Panc1 (cell line): ENCODE measurements around the gene DNAH9. TPM values are rescaled to one million over a fixed set of nuclear protein-coding genes. Genes with fewer than 3 reads are reported as not detected.

Source experiments
- ATAC-seq: fragments of 200-7000 bp; cut with Tn5 transposase; 2 replicates; pipeline ENCODE4 v1.9.1; 2020; ENCODE audit warnings: mild to moderate bottlenecking, moderate library complexity
- BruUV-seq: library from RNA; stranded (reverse); fragments of 400-500 nt; replicated peaks from 2 replicates; lab custom pipeline; 2021; lab: Mats Ljungman, UMichigan
- CTCF ChIA-PET: fragments of 300-600 bp; sonication (Branson Sonifier 250); formaldehyde crosslinking; loops from one replicate; lab custom pipeline; 2022; ENCODE audit warnings: antibody characterized with exemption; lab: Charles Lee
- POLR2A ChIA-PET: fragments of 300-600 bp; sonication (Branson Sonifier 250); formaldehyde crosslinking; loops from one replicate; lab custom pipeline; 2022; ENCODE audit warnings: antibody characterized with exemption; lab: Charles Lee
- DNase-seq: peaks from one replicate; pipeline ENCODE4 v3.0.0-alpha.2; 2010; ENCODE audit warnings: low read depth, low spot score
- H3K27ac ChIP-seq: 2 replicates; pipeline ENCODE4 v1.5.1; 2011; ENCODE audit warnings: mild to moderate bottlenecking, low read length, inconsistent platforms
- H3K27me3 ChIP-seq: fragments of 200-500 bp; sonication (Bioruptor generic); 2 replicates; pipeline ENCODE4 v1.6.0; 2014; ENCODE audit warnings: low read length, inconsistent platforms; ENCODE audit not compliant: control insufficient read depth, insufficient read depth
- H3K36me3 ChIP-seq: fragments of 200-500 bp; sonication (Bioruptor generic); 2 replicates; pipeline ENCODE4 v1.5.1; 2014; ENCODE audit warnings: inconsistent platforms, mild to moderate bottlenecking, low read length, moderate library complexity; ENCODE audit not compliant: control insufficient read depth, insufficient read depth
- H3K4me1 ChIP-seq: 2 replicates; pipeline ENCODE4 v1.5.1; 2011; ENCODE audit warnings: inconsistent platforms, mild to moderate bottlenecking, low read length, moderate library complexity; ENCODE audit not compliant: control insufficient read depth, insufficient read depth
- H3K4me3 ChIP-seq, 2 experiments: 2 replicates each; pipeline ENCODE4 v1.5.1; 2011 to 2012; ENCODE audit warnings: low read depth in 2 of 2, low read length in 2 of 2, mild to moderate bottlenecking in 2 of 2, inconsistent platforms in 1 of 2, moderate library complexity in 1 of 2
- H3K9me3 ChIP-seq: fragments of 200-500 bp; sonication (Bioruptor generic); 2 replicates; pipeline ENCODE4 v1.5.1; 2014; ENCODE audit warnings: low read depth, mild to moderate bottlenecking, inconsistent platforms, low read length, moderate library complexity; ENCODE audit not compliant: control insufficient read depth, insufficient read depth
- POLR2AphosphoS5 ChIP-seq: IDR thresholded peaks from 2 replicates; pipeline ENCODE4 v1.6.1; 2012; ENCODE audit warnings: mild to moderate bottlenecking, low read depth, low read length, moderate library complexity
- SIN3A ChIP-seq: IDR thresholded peaks from 2 replicates; pipeline ENCODE4 v1.6.1; 2012; ENCODE audit warnings: low read depth, mild to moderate bottlenecking, low read length, moderate library complexity, borderline replicate concordance; ENCODE audit not compliant: insufficient read depth
- TCF7L2 ChIP-seq: IDR thresholded peaks from 2 replicates; pipeline ENCODE4 v1.6.1; 2011; ENCODE audit warnings: mild to moderate bottlenecking, low read depth, low read length, inconsistent platforms
- in situ Hi-C: cut with HindIII; loops from 2 replicates; pipeline ENCODE4 v1.10.0; 2016; ENCODE audit warnings: low sequenced_read_pairs, low pct_unique_long_range_greater_than_20kb
- intact Hi-C: fragments of 100-400 bp; cut with micrococcal nuclease; formaldehyde crosslinking; loops from one replicate; pipeline ENCODE4 v1.10.0; 2022; ENCODE audit not compliant: unreplicated experiment
- total RNA-seq: library from RNA; stranded (reverse); gene quantifications from one replicate; pipeline ENCODE4 v1.2.1, GENCODE V29; 2021; ENCODE audit not compliant: unreplicated experiment
- TF ChIP-seq, protein P1 (sequence below), 2 experiments: IDR thresholded peaks; 2 replicates each; pipeline ENCODE4 v1.6.1; 2011 to 2012; ENCODE audit warnings: low read depth in 2 of 2, control low read depth in 1 of 2, low read length in 1 of 2, mild to moderate bottlenecking in 1 of 2, moderate library complexity in 1 of 2; ENCODE audit not compliant: insufficient read depth in 1 of 2
- TF ChIP-seq, protein P2 (sequence below): fragments of 450-650 bp; IDR thresholded peaks from 2 replicates; pipeline ENCODE4 v1.5.1; 2017; ENCODE audit warnings: mild to moderate bottlenecking

DNAH9 gene
- total RNA-seq, 1 experiment from 2014 or later, result not detected

GRCh38 chr17:11643851-11644250 lies 45.6 kb downstream of the DNAH9 start:
- H3K36me3 ChIP-seq, result no peaks in the 10 kb centered on the region
- no peaks in the 10 kb centered on the region for H3K9me3 ChIP-seq
- no peak for DNase-seq
- TF ChIP-seq POLR2AphosphoS5, result no peak
- TF ChIP-seq TCF7L2, result no peak
- TF ChIP-seq SIN3A, result no peak
- TF ChIP-seq, protein P1, sequence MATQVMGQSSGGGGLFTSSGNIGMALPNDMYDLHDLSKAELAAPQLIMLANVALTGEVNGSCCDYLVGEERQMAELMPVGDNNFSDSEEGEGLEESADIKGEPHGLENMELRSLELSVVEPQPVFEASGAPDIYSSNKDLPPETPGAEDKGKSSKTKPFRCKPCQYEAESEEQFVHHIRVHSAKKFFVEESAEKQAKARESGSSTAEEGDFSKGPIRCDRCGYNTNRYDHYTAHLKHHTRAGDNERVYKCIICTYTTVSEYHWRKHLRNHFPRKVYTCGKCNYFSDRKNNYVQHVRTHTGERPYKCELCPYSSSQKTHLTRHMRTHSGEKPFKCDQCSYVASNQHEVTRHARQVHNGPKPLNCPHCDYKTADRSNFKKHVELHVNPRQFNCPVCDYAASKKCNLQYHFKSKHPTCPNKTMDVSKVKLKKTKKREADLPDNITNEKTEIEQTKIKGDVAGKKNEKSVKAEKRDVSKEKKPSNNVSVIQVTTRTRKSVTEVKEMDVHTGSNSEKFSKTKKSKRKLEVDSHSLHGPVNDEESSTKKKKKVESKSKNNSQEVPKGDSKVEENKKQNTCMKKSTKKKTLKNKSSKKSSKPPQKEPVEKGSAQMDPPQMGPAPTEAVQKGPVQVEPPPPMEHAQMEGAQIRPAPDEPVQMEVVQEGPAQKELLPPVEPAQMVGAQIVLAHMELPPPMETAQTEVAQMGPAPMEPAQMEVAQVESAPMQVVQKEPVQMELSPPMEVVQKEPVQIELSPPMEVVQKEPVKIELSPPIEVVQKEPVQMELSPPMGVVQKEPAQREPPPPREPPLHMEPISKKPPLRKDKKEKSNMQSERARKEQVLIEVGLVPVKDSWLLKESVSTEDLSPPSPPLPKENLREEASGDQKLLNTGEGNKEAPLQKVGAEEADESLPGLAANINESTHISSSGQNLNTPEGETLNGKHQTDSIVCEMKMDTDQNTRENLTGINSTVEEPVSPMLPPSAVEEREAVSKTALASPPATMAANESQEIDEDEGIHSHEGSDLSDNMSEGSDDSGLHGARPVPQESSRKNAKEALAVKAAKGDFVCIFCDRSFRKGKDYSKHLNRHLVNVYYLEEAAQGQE (IDR thresholded peaks at IDR 0.05; ENCODE audit: insufficient read depth in 1 of 2, low read depth in 2 of 2, low read length in 1 of 2), result no peak
- TF ChIP-seq, protein P2, sequence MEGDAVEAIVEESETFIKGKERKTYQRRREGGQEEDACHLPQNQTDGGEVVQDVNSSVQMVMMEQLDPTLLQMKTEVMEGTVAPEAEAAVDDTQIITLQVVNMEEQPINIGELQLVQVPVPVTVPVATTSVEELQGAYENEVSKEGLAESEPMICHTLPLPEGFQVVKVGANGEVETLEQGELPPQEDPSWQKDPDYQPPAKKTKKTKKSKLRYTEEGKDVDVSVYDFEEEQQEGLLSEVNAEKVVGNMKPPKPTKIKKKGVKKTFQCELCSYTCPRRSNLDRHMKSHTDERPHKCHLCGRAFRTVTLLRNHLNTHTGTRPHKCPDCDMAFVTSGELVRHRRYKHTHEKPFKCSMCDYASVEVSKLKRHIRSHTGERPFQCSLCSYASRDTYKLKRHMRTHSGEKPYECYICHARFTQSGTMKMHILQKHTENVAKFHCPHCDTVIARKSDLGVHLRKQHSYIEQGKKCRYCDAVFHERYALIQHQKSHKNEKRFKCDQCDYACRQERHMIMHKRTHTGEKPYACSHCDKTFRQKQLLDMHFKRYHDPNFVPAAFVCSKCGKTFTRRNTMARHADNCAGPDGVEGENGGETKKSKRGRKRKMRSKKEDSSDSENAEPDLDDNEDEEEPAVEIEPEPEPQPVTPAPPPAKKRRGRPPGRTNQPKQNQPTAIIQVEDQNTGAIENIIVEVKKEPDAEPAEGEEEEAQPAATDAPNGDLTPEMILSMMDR, result no peak
- intact Hi-C loops (loop anchor here (10.0 kb wide), 1 partner anchor 769 kb away; no protein-coding TSS in a partner anchor), in situ Hi-C loops (no loop called here)
- H3K4me3 ChIP-seq, result no peak overlapping the region
- ChIA-PET POLR2A (no interaction called here), CTCF (interaction anchor here (0.6 to 0.8 kb wide), 2 partner anchors 49 to 768 kb away, joined by 3 to 10 read pairs; no protein-coding TSS in a partner anchor)
- H3K4me1 ChIP-seq, result no peaks in the 10 kb centered on the region
- H3K27me3 ChIP-seq, result no peaks in the 10 kb centered on the region
- no peak overlapping the region for H3K27ac ChIP-seq
- ATAC-seq, result no peak
- no TSS peak for BruUV-seq

DNA sequence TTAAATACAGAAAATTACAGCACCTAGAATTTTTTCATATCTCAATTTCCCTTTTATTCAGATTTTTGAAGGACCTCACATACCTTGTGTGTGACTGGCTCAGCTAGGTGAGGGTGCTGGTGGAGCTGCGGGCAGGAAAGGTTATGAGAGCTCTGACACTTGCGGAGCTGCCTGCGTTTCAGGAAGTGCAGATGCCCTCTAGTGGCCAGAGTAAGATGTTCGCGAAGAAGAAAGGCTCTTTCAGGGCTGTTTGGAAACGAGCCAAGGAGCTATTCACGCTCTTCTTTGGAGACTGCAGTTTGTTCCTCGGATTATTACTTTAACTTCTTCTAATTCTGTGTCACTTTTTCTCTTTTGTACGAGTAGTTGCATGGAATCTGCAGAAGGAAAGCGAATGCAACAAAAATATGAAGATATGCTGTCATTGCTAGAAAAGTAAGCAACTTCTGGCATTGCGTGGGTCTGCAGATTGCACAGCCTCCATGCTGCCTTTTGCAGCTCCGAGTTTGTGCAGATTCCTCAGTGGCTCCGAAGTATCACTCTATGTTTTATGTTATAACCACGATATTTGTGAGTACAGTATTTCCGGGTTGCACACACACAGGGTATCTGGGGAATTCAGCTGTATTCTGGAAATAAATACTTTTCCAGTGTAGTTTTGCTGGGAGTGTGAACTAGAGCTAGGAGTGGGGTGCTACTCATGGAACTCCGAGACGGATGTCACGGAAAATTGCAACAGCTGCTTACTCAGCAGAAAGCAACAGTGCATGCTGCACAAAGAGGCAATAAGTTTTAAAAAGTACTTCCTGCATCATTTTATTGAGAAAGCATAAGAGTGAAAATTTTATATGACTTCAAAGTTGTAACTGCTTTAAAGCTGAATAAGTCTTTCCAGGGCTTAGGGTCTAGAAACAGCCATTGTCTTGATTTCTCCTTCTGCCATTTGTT lies 46.3 kb downstream of the DNAH9 start:
- CTCF ChIA-PET, result interaction anchor here (0.6 to 0.8 kb wide), 3 partner anchors 48 to 769 kb away, joined by 3 to 13 read pairs (median 10); no protein-coding TSS in a partner anchor
- no TSS peak for BruUV-seq

More for the DNA sequence above, 46.3 kb downstream of the DNAH9 start:
- Histone ChIP-seq H3K9me3 (no peaks in the 10 kb centered on the region), H3K27me3 (no peaks in the 10 kb centered on the region), H3K4me3 (no peak overlapping the region), H3K36me3 (no peaks in the 10 kb centered on the region), H3K4me1 (no peaks in the 10 kb centered on the region), H3K27ac (no peak overlapping the region)
- no peak for TF ChIP-seq TCF7L2
- TF ChIP-seq SIN3A, result no peak
- TF ChIP-seq, protein P2, result peak; percentile 88
- TF ChIP-seq POLR2AphosphoS5, result no peak
- TF ChIP-seq, protein P1 (IDR thresholded peaks at IDR 0.05; ENCODE audit: insufficient read depth in 1 of 2, low read depth in 2 of 2, low read length in 1 of 2), result no peak
- in situ Hi-C loops (no loop called here), intact Hi-C loops (loop anchor here (10.0 kb wide), 1 partner anchor 770 kb away; no protein-coding TSS in a partner anchor)
- ATAC-seq, result no peak
- DNase-seq, result peak; percentile 50
- POLR2A ChIA-PET, result no interaction called here
